ENCODE measurements around the gene CTSL.
A peak's percentile ranks its signal among the peaks of the same experiment; 100 is the strongest.

Gene CTSL

DNA sequence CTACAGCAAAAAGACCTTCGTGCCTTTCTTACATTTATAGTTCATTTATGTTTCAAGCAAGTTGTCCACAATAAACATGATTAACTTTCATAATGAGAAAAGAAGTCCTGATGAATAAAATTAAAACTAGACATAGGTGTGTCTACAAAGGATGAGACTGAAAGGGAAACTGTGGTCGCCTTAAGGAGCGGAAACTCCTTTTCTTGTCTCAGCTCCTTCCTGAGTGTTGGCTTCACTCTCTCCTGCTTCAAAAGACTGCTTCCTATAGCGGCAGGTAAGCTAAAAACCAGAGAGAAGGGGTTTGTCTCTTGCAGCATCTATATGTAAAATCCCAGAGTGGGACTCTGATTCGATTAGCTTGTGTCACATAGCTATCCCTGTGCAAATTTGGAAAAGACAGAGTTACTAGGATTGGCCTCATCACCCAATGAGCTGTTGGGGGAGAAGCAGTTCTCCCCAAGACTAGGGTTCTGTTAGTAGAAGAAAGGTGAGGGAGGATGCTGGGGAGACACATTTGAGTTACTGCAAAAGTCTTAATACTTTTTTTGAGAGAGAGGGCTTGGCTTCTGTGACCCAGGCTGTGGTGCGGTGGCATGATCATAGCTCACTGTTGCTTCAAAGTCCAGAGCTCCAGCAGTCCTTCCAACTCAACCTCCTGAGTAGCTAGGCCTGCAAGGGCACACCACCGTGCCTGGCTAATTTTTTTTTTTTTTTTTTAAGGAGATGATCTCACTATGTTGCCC, 16.8 kb upstream of the CTSL start:
- Histone ChIP-seq H3K9me3 (ENCODE audit: control insufficient read depth in 5 of 5, low read length in 5 of 5) (no peaks in the 10 kb centered on the region), H3K9ac (ENCODE audit: low read length in 5 of 5) (no peak overlapping the region), H3K27ac (ENCODE audit: low read depth, low read length) (no peak overlapping the region), H3K27me3 (ENCODE audit: control insufficient read depth in 5 of 5, insufficient read depth in 4 of 5, low read length in 5 of 5) (peaks cover 0 to 4% (median 0%) of the 10 kb centered on the region in 5 donors), H3K4me3 (ENCODE audit: low read depth in 1 of 5, low read length in 5 of 5) (no peak overlapping the region), H3K36me3 (ENCODE audit: control insufficient read depth in 5 of 5, insufficient read depth in 5 of 5, low read length in 5 of 5) (peaks cover 2 to 19% (median 17%) of the 10 kb centered on the region in 5 donors), H3K4me1 (ENCODE audit: control insufficient read depth in 5 of 5, insufficient read depth in 5 of 5, low read length in 5 of 5) (peaks cover 7 to 25% (median 12%) of the 10 kb centered on the region in 5 donors)

DNA sequence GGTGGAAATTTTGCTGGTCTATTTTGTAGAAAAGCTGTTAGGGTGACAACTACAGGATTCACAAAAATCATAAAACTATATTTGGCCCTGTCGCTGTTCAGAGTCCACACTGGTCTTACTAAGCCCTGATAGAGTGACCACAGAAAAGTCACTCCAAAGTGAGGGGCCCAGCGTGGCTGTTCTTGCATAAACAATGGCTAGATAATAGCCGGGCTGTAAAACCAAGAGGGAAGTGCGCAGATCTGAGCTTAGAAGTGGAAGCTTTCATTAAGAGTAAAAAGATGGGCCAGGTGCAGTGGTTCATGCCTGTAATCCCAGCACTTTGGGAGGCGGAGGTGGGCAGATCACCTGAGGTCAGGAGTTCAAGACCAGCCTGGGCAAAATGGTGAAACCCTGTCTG, 15.5 kb upstream of the CTSL start:
- Histone ChIP-seq H3K27ac (ENCODE audit: low read depth, low read length) (no peak overlapping the region), H3K36me3 (ENCODE audit: control insufficient read depth in 5 of 5, insufficient read depth in 5 of 5, low read length in 5 of 5) (peaks cover 2 to 19% (median 15%) of the 10 kb centered on the region in 5 donors), H3K27me3 (ENCODE audit: control insufficient read depth in 5 of 5, insufficient read depth in 4 of 5, low read length in 5 of 5) (peaks cover 0 to 4% (median 0%) of the 10 kb centered on the region in 5 donors), H3K9me3 (ENCODE audit: control insufficient read depth in 5 of 5, low read length in 5 of 5) (no peaks in the 10 kb centered on the region), H3K4me3 (ENCODE audit: low read depth in 1 of 5, low read length in 5 of 5) (no peak overlapping the region), H3K4me1 (ENCODE audit: control insufficient read depth in 5 of 5, insufficient read depth in 5 of 5, low read length in 5 of 5) (peaks cover 13 to 32% (median 17%) of the 10 kb centered on the region in 5 donors), H3K9ac (ENCODE audit: low read length in 5 of 5) (no peak overlapping the region)

DNA sequence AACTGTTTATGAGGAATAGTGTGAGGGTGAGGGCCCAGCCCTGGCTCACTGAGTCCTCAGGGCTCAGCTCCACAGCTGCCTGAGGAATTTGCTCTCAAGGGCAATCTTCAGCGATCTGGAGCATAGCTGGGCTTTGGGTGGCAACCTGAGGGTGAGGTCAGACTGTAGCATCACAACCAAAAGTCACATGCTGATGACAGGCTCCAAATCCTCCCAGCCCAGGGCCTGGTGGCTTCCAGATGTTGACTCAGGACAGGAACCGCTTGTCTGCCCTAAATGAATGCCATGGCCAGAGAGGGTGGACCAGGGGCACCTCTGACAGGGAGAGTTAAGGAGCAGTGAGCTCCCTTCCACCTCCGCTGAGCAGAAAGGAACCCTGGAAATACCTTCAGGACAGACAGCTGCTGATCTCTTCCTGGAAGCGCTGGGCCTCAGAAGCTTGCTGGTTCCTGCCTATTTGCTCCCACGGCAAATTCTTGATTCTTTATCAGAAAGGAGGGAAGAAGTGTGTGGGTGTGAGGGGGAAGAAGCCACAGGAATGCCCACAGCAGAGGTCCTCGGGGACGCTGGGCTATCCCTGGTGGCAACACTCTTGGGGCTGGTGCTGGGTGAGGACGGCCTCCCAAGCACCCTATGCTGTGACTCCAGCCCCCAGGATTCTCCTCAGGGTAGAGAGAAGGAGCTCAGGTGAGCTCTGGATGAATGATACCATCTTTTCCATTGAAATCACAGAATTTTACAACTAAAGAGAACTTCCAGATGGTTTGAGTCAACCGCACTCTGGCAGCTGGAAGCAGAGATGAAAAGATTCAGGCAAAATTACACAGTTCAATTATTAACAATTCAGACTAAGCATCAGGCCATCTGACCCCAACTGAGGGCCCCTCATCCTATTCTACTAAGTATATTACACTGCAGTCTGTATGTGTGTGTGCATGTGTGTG, 13.8 kb upstream of the CTSL start:
- Histone ChIP-seq H3K27me3 (ENCODE audit: control insufficient read depth in 5 of 5, insufficient read depth in 4 of 5, low read length in 5 of 5) (peaks cover 0 to 4% (median 0%) of the 10 kb centered on the region in 5 donors), H3K9ac (ENCODE audit: low read length in 5 of 5) (peak overlapping the region in 4 of 5 donors; percentile 8 to 38 (median 28)), H3K4me1 (ENCODE audit: control insufficient read depth in 5 of 5, insufficient read depth in 5 of 5, low read length in 5 of 5) (peaks cover 11 to 36% (median 17%) of the 10 kb centered on the region in 5 donors), H3K4me3 (ENCODE audit: low read depth in 1 of 5, low read length in 5 of 5) (no peak overlapping the region), H3K27ac (ENCODE audit: low read depth, low read length) (peak overlapping the region; percentile 92), H3K36me3 (ENCODE audit: control insufficient read depth in 5 of 5, insufficient read depth in 5 of 5, low read length in 5 of 5) (peaks cover 2 to 5% (median 3%) of the 10 kb centered on the region in 5 donors), H3K9me3 (ENCODE audit: control insufficient read depth in 5 of 5, low read length in 5 of 5) (no peaks in the 10 kb centered on the region)

DNA sequence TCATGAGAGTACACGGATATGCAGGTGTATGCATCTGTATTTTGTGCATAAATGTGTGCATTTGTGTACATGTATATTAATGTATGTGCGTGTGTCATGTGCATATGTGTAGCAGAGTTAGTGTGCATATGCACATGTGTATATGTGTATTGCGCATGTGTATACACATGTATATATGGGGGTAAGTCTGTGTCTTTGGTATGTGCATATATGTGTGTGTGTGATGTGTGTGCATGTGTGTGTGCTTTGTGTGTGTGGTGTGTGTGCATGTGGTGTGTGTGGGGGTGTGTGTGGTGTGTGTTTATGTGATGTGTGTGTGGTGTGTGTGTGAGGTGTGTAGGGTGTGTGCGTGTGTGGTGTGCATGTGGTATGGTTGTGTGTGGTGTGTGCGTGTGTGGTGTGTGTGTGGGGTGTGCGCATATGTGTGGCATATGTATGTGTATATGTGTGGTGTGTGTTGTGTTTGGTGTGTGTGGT, 13.1 kb upstream of the CTSL start:
- Histone ChIP-seq H3K27ac (ENCODE audit: low read depth, low read length) (peak overlapping the region; percentile 92), H3K9me3 (ENCODE audit: control insufficient read depth in 5 of 5, low read length in 5 of 5) (no peaks in the 10 kb centered on the region), H3K4me3 (ENCODE audit: low read depth in 1 of 5, low read length in 5 of 5) (peak overlapping the region in 1 of 5 donors; percentile 45), H3K4me1 (ENCODE audit: control insufficient read depth in 5 of 5, insufficient read depth in 5 of 5, low read length in 5 of 5) (peaks cover 11 to 36% (median 17%) of the 10 kb centered on the region in 5 donors), H3K9ac (ENCODE audit: low read length in 5 of 5) (peak overlapping the region in 2 of 5 donors; percentile 39 to 57), H3K36me3 (ENCODE audit: control insufficient read depth in 5 of 5, insufficient read depth in 5 of 5, low read length in 5 of 5) (peaks cover 0 to 2% (median 1%) of the 10 kb centered on the region in 5 donors), H3K27me3 (ENCODE audit: control insufficient read depth in 5 of 5, insufficient read depth in 4 of 5, low read length in 5 of 5) (peaks cover 0 to 4% (median 0%) of the 10 kb centered on the region in 5 donors)

DNA sequence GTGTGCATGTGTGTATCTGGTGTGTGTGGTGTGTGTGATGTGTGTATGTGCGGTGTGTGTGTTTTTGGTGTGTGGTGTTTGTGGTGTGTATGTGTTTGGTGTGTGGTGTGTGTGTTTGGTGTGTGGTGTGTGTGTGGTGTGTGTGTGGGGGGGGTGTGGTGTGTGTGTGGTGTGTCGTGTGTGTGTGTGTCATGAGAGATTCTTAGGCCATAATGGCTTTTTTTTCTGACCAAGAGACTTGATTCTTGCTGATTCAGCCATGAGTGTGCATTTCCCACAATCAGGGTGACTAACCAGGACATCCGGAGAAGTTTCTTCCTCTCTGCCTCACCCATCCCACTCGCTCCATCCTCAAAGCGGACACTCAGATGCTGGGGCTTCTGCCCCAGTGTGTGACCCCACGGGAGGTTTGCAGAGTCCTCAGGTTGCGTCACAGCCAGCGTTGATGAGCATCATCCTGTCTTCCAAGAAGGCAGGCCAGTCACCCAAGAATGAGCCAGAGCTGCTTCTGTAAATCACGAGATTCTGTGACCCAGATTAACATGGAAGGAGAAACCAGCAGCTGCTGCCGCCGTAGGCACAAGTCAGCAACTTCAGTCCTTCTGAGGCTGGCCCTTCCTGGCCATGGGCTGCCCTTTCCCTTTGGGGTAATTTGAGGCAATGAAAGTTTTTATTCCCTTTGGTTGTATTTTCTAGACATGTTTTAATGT, 12.5 kb upstream of the CTSL start:
- H3K4me3 ChIP-seq (ENCODE audit: low read depth in 1 of 5, low read length in 5 of 5), result peak overlapping the region in 1 of 5 donors; percentile 45
- H3K27ac ChIP-seq (ENCODE audit: low read depth, low read length), result peak overlapping the region; percentile 93
- H3K27me3 ChIP-seq (ENCODE audit: control insufficient read depth in 5 of 5, insufficient read depth in 4 of 5, low read length in 5 of 5), result peaks cover 0 to 4% (median 0%) of the 10 kb centered on the region in 5 donors
- H3K9ac ChIP-seq (ENCODE audit: low read length in 5 of 5), result peak overlapping the region; percentile 30 to 66 (median 47)
- H3K36me3 ChIP-seq (ENCODE audit: control insufficient read depth in 5 of 5, insufficient read depth in 5 of 5, low read length in 5 of 5), result peaks cover 0 to 2% (median 0%) of the 10 kb centered on the region in 5 donors
- H3K4me1 ChIP-seq (ENCODE audit: control insufficient read depth in 5 of 5, insufficient read depth in 5 of 5, low read length in 5 of 5), result peaks cover 11 to 39% (median 17%) of the 10 kb centered on the region in 5 donors
- H3K9me3 ChIP-seq (ENCODE audit: control insufficient read depth in 5 of 5, low read length in 5 of 5), result no peaks in the 10 kb centered on the region

DNA sequence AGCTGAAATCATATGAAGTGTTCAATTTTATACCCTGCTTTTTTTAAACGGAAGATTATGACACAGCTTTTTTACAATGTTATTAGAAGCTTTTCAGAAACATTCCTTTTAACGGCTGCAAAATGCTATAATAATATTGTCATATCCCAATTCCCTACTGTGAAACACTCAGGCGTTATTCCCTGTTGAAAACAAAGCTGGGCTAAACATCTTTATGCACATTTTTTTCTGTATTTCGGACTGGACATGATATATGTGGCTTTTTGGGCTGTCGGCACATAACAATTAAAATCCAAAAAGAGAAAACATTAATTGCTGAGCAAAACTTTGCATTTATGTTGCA, 12.0 kb upstream of the CTSL start:
- peak overlapping the region; percentile 93 for H3K27ac ChIP-seq (ENCODE audit: low read depth, low read length)
- H3K27me3 ChIP-seq (ENCODE audit: control insufficient read depth in 5 of 5, insufficient read depth in 4 of 5, low read length in 5 of 5), result peaks cover 0 to 4% (median 0%) of the 10 kb centered on the region in 5 donors
- peaks cover 13 to 39% (median 17%) of the 10 kb centered on the region in 5 donors for H3K4me1 ChIP-seq (ENCODE audit: control insufficient read depth in 5 of 5, insufficient read depth in 5 of 5, low read length in 5 of 5)
- H3K9ac ChIP-seq (ENCODE audit: low read length in 5 of 5), result peak overlapping the region in 4 of 5 donors; percentile 23 to 66 (median 38)
- H3K36me3 ChIP-seq (ENCODE audit: control insufficient read depth in 5 of 5, insufficient read depth in 5 of 5, low read length in 5 of 5), result peaks cover 0 to 2% (median 0%) of the 10 kb centered on the region in 5 donors
- H3K9me3 ChIP-seq (ENCODE audit: control insufficient read depth in 5 of 5, low read length in 5 of 5), result no peaks in the 10 kb centered on the region
- no peak overlapping the region for H3K4me3 ChIP-seq (ENCODE audit: low read depth in 1 of 5, low read length in 5 of 5)

DNA sequence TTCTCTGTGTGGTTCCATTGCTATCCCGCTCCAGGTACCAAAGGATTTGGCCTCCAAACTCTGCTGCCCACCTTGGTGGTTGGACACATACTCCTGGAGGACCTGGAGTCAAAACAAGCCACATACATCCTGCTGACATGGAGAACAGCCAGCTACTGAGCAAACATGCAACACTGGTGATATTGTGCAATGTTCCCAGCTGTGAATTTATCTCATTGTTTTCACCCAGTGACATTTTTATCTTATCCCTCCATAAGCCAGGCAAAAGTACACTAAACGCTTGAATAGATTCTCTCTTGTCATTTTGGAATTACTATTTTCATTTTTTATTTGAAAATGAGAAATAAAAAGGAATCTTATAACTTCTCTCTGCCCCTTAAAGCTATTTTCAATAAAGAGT, 11.1 kb upstream of the CTSL start:
- no peaks in the 10 kb centered on the region for H3K9me3 ChIP-seq (ENCODE audit: control insufficient read depth in 5 of 5, low read length in 5 of 5)
- peaks cover 13 to 39% (median 17%) of the 10 kb centered on the region in 5 donors for H3K4me1 ChIP-seq (ENCODE audit: control insufficient read depth in 5 of 5, insufficient read depth in 5 of 5, low read length in 5 of 5)
- no peaks in the 10 kb centered on the region for H3K36me3 ChIP-seq (ENCODE audit: control insufficient read depth in 5 of 5, insufficient read depth in 5 of 5, low read length in 5 of 5)
- no peak overlapping the region for H3K4me3 ChIP-seq (ENCODE audit: low read depth in 1 of 5, low read length in 5 of 5)
- H3K27me3 ChIP-seq (ENCODE audit: control insufficient read depth in 5 of 5, insufficient read depth in 4 of 5, low read length in 5 of 5), result peaks cover 0 to 4% (median 0%) of the 10 kb centered on the region in 5 donors
- peak overlapping the region in 4 of 5 donors; percentile 30 to 66 (median 42) for H3K9ac ChIP-seq (ENCODE audit: low read length in 5 of 5)
- peak overlapping the region; percentile 93 for H3K27ac ChIP-seq (ENCODE audit: low read depth, low read length)

DNA sequence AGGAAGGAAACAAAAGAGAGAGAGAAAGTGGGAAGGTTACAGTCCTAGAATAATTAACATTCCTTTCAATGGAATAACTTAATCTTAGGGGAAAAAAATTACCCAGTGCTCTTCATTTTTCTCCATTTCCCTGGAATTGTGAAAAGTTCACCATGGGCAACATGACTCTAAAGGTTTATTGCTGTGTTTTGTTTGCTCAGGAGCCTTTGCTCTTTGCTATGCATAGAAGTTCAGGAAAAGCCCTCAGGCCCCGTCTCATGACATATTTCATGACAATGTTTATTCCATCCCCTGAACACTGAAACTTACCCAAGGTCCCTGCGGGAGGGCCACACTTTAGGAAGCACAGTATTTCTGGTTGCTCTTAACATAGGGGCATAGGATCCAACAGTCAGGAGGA, 9.8 kb upstream of the CTSL start:
- H3K4me1 ChIP-seq (ENCODE audit: control insufficient read depth in 5 of 5, insufficient read depth in 5 of 5, low read length in 5 of 5), result peaks cover 13 to 39% (median 17%) of the 10 kb centered on the region in 5 donors
- H3K27ac ChIP-seq (ENCODE audit: low read depth, low read length), result no peak overlapping the region
- no peaks in the 10 kb centered on the region for H3K36me3 ChIP-seq (ENCODE audit: control insufficient read depth in 5 of 5, insufficient read depth in 5 of 5, low read length in 5 of 5)
- peaks cover 0 to 4% (median 0%) of the 10 kb centered on the region in 5 donors for H3K27me3 ChIP-seq (ENCODE audit: control insufficient read depth in 5 of 5, insufficient read depth in 4 of 5, low read length in 5 of 5)
- H3K9me3 ChIP-seq (ENCODE audit: control insufficient read depth in 5 of 5, low read length in 5 of 5), result no peaks in the 10 kb centered on the region
- no peak overlapping the region for H3K9ac ChIP-seq (ENCODE audit: low read length in 5 of 5)
- H3K4me3 ChIP-seq (ENCODE audit: low read depth in 1 of 5, low read length in 5 of 5), result no peak overlapping the region

DNA sequence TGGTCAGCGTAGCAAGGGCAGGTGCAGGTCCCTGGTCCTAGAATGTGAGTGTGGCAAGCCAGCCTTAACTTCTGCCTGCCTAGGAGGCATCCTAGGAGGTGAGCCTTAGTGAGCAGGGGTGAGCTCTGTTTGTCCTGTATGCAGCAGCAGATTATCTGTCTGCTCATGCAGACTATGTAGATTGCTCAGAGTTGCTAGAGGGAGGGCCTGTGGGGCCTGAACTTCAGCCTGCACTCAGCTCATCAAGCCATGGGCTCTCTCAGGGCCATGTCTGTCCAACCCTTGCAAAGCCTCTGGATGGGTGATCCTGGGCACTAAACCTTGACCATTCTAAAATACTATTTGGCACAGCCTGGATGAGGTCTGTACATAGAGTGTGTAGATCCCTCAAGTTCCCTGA, 8.5 kb upstream of the CTSL start:
- H3K36me3 ChIP-seq (ENCODE audit: control insufficient read depth in 5 of 5, insufficient read depth in 5 of 5, low read length in 5 of 5), result no peaks in the 10 kb centered on the region
- no peak overlapping the region for H3K9ac ChIP-seq (ENCODE audit: low read length in 5 of 5)
- no peak overlapping the region for H3K27ac ChIP-seq (ENCODE audit: low read depth, low read length)
- H3K4me1 ChIP-seq (ENCODE audit: control insufficient read depth in 5 of 5, insufficient read depth in 5 of 5, low read length in 5 of 5), result peaks cover 11 to 32% (median 15%) of the 10 kb centered on the region in 5 donors
- H3K9me3 ChIP-seq (ENCODE audit: control insufficient read depth in 5 of 5, low read length in 5 of 5), result no peaks in the 10 kb centered on the region
- H3K27me3 ChIP-seq (ENCODE audit: control insufficient read depth in 5 of 5, insufficient read depth in 4 of 5, low read length in 5 of 5), result peaks cover 0 to 4% (median 0%) of the 10 kb centered on the region in 5 donors
- H3K4me3 ChIP-seq (ENCODE audit: low read depth in 1 of 5, low read length in 5 of 5), result no peak overlapping the region

Data from subcutaneous abdominal adipose tissue (tissue), 5 donors.